GM10248 (cell line): Measurements from ENCODE around the gene ADISSP.

ENCODE experiments used
- CTCF ChIA-PET: fragments of 300-600 bp; sonication (Branson Sonifier 250); formaldehyde crosslinking; extraction: SDS; loops from one replicate; lab custom pipeline; 2021; ENCODE audit warnings: antibody characterized with exemption; lab: Yijun Ruan, JAX
- POLR2A ChIA-PET: fragments of 350-650 bp; sonication (Branson Sonifier 250); formaldehyde crosslinking; extraction: SDS; loops from one replicate; lab custom pipeline; 2020; ENCODE audit warnings: antibody characterized with exemption; lab: Yijun Ruan, JAX
- DNase-seq: peaks from one replicate; pipeline ENCODE4 v3.0.0; 2012; ENCODE audit errors: extremely low spot score
- CTCF ChIP-seq: IDR thresholded peaks from 2 replicates; pipeline ENCODE4 v1.5.1; 2012; ENCODE audit warnings: mild to moderate bottlenecking, low read depth; ENCODE audit errors: extremely low read depth, missing control alignments, control extremely low read depth

The ADISSP gene

DNA sequence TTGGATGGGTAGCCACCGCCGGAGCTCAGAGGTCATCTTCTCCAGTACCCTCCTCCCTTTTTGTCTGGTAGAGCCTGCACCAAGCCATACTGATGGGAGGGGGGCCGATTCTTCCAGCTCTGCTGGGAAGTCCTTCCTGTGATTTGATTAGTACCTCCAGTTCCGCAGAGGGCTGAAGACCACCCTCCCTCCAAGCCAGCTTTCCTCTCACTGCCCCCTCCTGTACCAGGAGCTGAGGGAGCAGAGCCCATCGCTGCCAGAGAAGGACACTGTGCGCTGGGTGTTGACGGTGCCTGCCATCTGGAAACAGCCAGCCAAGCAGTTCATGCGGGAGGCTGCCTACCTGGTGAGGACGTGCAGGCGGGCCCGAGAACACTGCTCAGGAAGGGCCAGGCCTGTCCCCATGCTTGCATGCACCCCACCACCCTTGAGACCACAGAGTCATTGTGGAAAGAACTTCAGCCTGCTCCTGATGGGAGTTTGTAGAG is 21.8 kb downstream of the ADISSP start:
- ChIA-PET POLR2A (no interaction called here), CTCF (interaction anchor here (1.2 to 6.0 kb wide), 5 partner anchors 8 to 69 kb away, joined by 3 to 23 read pairs (median 5); partner anchors contain the start of gene ADISSP)
- no peak for DNase-seq
- no peak for TF ChIP-seq CTCF

DNA sequence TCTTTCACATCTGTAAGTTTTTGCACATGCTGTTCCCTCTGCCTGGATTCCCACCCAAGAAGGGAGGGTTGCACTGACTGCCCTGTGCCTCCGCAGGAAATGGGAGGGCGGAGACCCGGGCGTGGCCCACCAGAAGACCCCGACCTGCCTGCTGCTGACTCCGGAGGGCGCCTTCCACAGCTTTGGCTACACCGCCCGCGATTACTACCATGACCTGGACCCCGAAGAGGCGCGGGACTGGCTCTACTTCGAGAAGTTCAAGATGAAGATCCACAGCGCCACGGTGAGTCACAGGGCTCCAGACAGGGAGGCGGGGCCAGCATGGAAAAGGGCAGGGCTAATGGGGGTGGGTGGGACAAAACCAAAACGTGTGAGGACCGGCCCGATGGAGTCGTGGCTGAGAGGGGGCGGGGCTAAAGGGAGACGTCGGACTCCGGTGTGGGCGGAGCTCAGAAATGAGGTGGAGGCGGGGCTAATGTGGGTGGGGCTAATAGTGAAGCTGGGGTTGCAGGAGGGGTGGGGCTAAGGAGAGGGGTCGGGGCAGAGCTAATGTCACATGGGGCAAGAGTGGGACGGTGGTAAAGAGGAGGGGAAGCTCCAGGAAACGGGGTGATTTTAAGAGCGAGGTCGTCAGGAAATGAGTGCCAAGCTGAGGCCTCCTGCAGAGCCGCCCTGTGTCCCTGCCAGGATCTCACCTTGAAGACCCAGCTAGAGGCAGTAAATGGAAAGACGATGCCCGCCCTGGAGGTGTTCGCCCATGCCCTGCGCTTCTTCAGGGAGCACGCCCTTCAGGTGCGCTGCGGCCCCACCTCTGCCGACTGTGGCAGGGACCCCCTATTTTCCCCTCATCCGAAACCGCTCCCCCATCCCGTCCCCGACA is 22.5 kb downstream of the ADISSP start:
- no peak for TF ChIP-seq CTCF
- CTCF ChIA-PET: interaction anchor here (1.2 to 6.0 kb wide), 6 partner anchors 9 to 69 kb away, joined by 3 to 23 read pairs (median 4); partner anchors contain the start of gene ADISSP
- DNase-seq: no peak
- POLR2A ChIA-PET: interaction anchor here (0.5 kb wide), 1 partner anchor 35 kb away, joined by 7 read pairs; no protein-coding TSS in a partner anchor

DNA sequence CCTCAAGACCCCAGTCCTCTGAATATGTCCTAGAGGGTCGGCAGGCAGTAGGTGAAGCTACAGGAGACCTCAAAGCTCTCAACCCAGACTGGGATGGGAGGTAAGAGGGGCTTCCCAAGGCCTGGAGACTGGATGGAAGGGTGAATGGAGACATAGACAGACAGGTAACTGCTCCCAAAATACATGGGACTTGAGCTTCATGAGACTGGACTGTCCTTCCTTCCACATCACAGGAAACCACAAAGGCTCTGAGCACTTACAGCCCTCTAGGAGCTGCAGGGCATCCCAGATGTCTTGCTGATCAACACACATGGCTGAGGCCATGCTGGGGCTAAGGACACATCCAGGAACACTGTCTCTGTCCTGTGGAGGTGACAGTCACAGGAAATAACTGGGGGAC is 23.5 kb downstream of the ADISSP start:
- no peak for DNase-seq
- no peak for TF ChIP-seq CTCF
- POLR2A ChIA-PET: no interaction called here
- CTCF ChIA-PET: interaction anchor here (0.9 to 6.0 kb wide), 5 partner anchors 10 to 341 kb away, joined by 3 to 23 read pairs (median 9); no protein-coding TSS in a partner anchor

DNA sequence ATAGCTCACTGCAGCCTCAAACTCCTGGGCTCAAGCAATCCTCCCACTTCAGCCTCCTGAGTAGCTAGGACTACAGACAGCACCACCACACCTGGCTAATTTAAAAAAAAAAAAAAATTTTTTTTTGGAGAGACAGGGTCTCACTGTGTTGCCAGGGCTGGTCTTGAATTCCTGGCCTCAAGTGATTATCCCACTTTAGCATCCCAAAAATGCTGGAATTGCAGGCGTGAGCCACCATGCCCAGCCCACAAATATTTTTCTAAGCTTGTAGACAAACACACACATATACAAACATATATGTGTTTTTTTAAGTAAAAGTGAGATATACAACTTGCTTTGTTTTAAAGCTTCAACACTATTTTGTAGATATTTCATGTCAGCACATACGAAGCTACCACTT is 24.3 kb downstream of the ADISSP start:
- POLR2A ChIA-PET: no interaction called here
- CTCF ChIA-PET: interaction anchor here (0.9 to 6.0 kb wide), 3 partner anchors 11 to 342 kb away, joined by 4 to 23 read pairs (median 12); no protein-coding TSS in a partner anchor
- TF ChIP-seq CTCF: no peak
- DNase-seq: no peak

DNA sequence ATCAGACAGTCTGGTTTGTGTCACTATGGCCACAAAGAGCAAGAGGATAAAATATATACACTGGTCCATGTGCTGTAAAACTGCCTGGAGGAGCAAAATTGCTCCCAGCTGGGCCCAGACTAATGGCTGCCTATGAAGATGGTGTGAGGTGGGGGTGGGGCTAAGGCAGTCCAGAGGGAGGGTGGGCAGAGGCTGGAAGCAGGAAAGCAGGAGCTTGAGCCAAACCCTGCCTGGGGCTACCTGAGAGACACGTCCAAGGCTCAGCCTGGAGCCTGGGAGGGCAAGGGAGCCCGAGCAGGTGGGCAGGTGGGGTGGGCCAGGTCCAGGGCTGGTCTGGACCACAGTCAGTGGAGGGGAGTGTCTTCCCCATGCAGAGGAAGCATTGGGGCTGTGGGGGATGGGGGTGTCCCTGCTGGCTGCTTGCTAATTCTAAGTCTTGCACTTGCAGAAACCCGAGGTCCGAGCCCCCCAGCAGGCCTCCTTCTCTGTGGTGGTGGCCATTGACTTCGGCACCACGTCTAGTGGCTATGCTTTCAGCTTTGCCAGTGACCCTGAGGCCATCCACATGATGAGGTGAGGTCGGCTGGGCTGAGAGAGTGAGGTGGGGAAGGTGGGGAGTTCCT is 25.6 kb downstream of the ADISSP start:
- POLR2A ChIA-PET: no interaction called here
- DNase-seq: no peak

More for the DNA sequence above, 25.6 kb downstream of the ADISSP start:
- TF ChIP-seq CTCF: no peak
- CTCF ChIA-PET: interaction anchor here (1.5 to 6.0 kb wide), 4 partner anchors 12 to 64 kb away, joined by 3 to 23 read pairs (median 14); no protein-coding TSS in a partner anchor
